Activated CD4-positive, alpha-beta T cell treated with anti-CD3 and anti-CD28 coated beads for 1 hour (primary cell): ENCODE measurements around the gene IL36RN.

Experiments
- DNase-seq: peaks from one replicate; pipeline ENCODE4 v3.0.0-alpha.2; 2020

Gene IL36RN

DNA sequence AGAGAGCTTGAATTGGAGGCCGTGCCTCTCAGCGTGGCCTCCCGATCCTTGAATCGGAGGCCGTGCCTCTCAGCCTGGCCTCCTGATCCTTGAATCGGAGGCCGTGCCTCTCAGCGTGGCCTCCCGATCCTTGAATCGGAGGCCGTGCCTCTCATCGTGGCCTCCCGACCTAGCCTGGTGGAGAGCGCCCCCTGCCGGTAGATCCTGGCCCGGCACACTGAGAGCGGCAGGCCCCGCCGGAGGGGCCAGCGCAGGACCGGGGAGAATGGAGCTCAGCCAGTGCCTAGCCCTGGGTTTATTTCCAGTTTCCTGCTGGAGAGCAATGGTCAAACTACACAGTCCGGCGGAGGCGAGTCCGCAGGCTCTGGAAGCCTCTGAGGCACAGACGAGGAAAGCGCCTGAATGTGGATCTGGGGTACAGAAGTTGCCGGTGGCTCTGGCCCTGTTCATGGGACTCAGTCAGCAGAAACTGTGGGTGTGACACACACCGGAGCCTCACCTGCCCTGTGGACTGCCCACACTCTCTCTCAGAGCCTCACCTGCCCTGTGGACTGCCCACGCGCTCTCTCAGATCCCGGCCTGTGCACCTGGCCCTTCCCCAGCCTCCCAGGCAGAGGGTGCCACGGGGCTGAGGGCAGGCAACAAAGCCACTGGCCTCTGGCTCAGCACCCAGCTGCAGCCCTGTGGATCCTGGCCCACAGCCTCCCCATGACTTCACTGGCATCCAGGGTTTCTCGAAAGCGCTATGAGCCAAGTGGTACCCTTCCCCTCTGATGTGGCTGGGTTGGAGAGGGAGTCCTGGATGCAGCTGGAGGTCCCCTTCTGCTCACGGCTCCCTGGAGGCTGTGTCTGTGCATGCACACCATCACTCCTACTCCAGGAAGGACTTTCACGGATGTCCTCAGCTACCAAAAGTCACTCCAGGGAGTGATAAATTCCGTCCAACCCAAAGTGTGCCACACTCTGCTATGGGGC, 7.8 kb upstream of the IL36RN start:
- DNase-seq: no peak

- no peak for DNase-seq
These were observed 6.5 kb upstream of the IL36RN start, which contains the start of gene IL36B for GRCh38 chr2:113052396-113052917. Gene IL36B (minus strand): TSS chr2:113052867.

GRCh38 chr2:113053666-113054065, 5.3 kb upstream of the IL36RN start:
- DNase-seq: no peak

- DNase-seq: no peak
These were observed 4.9 kb upstream of the IL36RN start for GRCh38 chr2:113054066-113054465.

GRCh38 chr2:113056521-113056920, 2.5 kb upstream of the IL36RN start:
- DNase-seq: no peak

- no peak for DNase-seq
These were observed 1.9 kb upstream of the IL36RN start for GRCh38 chr2:113057117-113057516.

DNA sequence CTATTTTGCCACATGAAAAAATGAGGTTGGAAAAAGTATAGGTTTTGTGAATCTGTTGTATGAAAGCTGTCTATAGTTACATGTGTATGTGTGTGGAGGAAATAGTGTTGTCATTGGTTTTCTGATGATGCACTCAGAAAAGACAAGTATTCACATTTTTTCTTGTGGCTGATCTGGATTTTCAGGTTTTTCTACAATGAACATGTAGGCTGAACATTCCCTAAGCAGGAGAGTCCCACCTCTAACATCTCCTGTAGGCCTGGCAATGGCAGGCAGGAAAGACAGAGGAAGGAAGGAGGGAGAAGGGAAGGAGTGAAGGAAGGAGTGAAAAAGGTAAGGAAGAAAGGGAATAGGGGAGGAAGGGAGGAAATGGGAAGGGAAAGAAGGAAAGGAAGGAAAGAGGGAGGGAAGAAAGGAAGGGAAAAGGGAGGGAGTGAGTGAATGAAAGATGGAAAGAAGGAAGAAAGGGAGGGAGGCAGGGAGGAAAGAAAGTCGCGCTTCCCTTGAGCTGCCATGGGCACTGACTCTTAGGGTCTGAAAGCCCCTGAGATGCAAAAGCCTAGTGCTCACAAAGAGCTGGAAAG, 495 bp upstream of the IL36RN start:
- DNase-seq: no peak

GRCh38 chr2:113060396-113060795, 1.4 kb downstream of the IL36RN start:
- no peak for DNase-seq

- DNase-seq: no peak
These were observed 1.8 kb downstream of the IL36RN start for GRCh38 chr2:113060796-113061195.

DNA sequence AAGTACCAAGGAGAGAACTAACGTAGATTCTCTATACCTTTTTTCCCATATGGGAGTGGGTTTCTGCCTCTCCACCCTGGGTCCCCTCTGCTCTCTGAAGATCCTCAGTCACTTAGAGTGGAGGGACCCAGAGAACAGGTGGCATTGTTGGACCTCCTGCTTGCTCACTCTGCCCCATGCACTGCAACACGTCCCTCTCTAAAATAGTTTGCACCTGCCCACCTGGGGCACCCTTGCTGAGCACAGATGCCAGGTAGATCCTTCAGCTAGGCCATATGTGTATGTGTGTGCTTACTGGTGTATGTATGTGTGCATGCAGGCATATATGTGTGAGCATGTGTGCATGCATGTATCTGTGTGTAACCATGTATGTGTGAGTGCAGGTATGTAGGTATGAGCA, 2.2 kb downstream of the IL36RN start:
- DNase-seq: no peak

DNA sequence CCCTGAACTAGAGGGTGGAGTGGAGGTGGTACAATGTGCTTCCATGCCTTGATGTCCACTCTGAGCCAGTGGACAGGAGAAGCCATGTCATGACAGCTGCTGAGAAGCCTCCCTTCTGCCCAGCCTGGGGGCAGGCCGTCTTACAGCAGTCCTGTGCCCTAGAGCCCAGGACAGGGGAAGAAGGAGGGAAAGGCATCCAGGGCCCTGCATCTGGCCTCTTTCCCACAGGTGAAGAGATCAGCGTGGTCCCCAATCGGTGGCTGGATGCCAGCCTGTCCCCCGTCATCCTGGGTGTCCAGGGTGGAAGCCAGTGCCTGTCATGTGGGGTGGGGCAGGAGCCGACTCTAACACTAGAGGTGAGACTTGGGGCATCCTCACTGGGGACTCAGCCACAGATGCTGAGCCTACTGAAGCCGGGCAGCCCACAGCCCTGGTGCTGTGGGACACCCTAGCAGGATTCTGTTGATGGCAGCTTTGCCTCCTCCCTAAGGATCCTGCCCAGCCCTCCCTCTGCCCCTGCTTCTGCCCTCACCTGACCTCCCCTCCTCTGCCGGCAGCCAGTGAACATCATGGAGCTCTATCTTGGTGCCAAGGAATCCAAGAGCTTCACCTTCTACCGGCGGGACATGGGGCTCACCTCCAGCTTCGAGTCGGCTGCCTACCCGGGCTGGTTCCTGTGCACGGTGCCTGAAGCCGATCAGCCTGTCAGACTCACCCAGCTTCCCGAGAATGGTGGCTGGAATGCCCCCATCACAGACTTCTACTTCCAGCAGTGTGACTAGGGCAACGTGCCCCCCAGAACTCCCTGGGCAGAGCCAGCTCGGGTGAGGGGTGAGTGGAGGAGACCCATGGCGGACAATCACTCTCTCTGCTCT, 3.1 kb downstream of the IL36RN start:
- DNase-seq: no peak

GRCh38 chr2:113064281-113064680, 5.3 kb downstream of the IL36RN start:
- no peak for DNase-seq

DNA sequence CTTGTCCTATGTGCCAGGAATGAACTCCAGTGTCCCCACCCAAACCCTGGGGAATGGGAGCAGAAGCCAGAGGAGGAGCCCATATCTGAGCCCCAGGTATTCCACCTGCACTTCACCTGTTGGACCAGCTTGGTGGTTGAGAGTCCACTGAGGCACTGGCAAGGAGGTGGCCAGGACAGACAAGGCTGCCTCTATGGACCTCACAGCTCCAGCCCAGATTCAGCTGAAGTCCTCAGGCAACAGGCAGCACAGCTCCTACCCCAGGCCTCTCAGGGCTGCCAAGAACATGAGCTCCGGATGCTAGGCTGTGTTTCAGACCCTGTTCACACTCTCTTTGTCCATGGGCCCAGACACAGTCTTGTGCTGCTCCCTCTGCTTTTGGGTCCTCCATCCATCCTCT, 5.9 kb downstream of the IL36RN start:
- DNase-seq: no peak

DNA sequence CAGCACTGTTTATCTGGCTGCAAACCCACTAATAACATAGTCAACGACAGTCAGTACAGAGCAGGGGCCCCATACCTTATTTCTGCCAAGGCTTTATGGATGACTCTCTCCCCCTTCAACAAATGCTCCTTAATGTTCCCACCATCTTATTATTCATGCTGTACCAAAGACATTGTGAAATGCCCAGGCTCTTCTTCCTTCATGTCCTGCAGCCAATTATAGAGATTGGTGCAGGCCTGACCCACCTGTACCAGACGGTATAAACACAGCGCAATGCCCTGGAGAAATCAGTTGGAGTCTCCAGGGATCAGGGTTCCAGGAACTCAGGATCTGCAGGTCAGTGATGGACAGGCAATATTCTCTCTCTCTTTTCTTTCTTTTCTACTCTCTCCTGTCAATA, 8.7 kb downstream of the IL36RN start, which contains the start of gene IL1F10:
Gene IL1F10, plus strand, starts transcription at position 290 of the 400 bp plus-strand sequence. CDS start 4,769 bp downstream, outside the sequence.
- no peak for DNase-seq

- DNase-seq: no peak
These were observed 9.3 kb downstream of the IL36RN start for GRCh38 chr2:113068249-113068648.

DNA sequence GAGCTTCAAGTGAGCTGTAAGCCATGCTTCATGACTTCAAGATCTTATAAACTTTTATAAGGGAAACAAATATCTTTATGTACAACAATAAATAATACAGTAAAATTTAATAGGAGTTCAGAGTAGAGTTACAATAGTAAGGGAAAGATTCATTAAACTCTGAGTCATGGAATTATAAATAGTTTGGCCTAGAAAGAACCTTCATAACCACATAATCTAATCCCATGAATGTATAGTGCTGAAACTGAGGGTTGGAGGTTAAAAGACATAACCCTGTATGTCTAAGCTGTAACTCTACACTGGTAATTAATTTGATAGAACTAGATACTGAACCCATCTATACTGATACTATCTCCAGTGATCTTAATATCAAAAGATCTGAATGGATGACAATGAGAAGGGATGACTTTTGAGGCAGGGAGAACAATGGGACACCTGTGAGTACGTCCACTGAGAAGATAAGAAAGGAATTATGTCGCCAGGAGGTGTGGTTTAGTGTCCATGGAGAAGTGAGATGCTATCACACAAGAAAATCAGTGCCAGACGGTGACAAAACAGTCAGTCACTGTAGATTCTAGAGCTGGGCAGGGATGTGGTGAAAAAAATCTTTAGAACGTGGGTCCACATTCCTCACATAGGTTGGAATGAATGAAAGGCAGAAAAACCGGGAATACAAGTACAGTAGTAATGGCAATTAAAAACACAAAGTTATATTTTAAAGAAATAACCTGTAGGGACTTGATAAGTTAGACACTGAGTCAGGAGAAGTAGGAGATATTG, 9.9 kb downstream of the IL36RN start:
- DNase-seq: no peak

DNA sequence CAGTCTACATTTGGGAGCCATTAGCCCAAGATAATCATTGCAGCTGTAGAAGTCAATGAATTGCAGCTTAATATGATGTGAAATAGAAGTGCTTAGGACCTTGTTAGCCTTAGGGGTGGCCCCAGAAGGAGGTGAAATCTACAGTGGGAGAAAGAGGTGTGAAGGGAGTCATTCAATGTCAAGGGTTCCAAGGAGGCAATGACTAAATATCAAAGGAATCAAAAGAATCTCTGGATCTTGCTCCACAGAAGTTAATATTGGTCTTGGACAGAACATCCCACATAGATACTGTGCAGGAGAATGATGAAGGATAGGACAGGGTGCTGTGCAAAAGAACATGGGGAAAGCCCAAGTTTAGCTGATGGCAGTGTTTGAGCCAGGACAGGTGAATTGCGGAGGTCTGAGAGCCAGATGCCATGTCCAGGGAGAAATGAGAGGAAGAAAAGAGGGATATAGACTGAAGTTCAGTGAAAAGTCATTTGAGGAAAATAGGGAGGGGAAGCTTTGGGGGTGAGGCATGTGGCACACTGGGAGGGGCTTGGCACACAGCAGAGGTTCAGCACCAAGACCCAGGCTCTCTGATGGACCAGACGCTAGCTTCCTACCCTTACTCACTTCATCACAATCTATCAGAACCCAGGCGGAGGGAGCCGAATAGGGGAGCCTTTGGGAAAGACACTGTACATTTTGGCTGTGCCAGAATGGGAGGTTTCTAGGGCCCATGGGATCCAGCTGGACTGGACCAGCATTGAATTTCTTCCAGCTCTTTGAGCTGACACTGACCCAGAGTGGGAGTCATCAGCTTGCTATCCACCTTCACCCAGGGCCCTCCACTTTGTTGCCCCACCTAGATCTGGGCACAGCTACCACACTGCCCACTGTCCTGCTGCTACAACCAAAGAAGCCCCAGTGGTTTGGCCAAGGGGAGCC, 10.9 kb downstream of the IL36RN start:
- no peak for DNase-seq

GRCh38 chr2:113070606-113070975, 11.6 kb downstream of the IL36RN start:
- DNase-seq: no peak

GRCh38 chr2:113072584-113072983, 13.6 kb downstream of the IL36RN start:
- DNase-seq: no peak

DNA sequence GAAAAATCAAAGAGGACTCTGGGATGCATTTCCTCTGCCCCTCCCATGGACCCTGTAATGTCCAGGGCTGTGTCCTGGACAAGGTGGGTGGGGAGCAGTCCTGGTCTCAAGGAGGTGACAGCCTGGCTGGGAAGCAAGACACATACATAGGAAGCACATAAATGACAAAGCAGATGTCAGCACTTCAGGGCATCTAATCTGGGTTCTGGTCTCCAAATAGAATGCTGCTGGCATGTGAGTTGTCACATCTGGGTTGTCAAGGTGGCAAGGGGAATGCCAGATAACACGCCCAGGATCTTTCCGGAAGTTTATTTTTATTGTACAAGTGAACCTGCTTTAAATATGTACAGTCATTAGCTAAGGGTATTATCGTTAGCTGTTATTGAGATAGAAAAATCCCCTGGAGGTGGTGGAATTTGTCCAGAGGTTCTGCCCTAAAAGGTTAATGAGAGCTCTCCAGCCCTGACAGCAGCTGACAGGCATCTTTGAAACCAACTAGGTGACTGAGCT, 14.4 kb downstream of the IL36RN start:
- DNase-seq: no peak

GRCh38 chr2:113075030-113075429, 16.0 kb downstream of the IL36RN start:
- no peak for DNase-seq
